A673 (cell line): Measurements from ENCODE around the gene LRBA. TPM values are rescaled to one million over a fixed set of nuclear protein-coding genes. Genes with fewer than 3 reads are reported as not detected.

Experiments used
- BruUV-seq: library from RNA; stranded (reverse); fragments of 400-500 nt; replicated peaks from 2 replicates; lab custom pipeline; 2021; lab: Mats Ljungman, UMichigan
- CTCF ChIA-PET: fragments of 300-600 bp; sonication (Branson Sonifier 250); formaldehyde crosslinking; loops from one replicate; lab custom pipeline; 2022; ENCODE audit warnings: antibody characterized with exemption; lab: Charles Lee
- POLR2A ChIA-PET: fragments of 300-600 bp; sonication (Branson Sonifier 250); formaldehyde crosslinking; loops from one replicate; lab custom pipeline; 2022; ENCODE audit warnings: antibody characterized with exemption; ENCODE audit not compliant: low non-redundant PET; lab: Charles Lee
- DNase-seq: peaks from one replicate; pipeline ENCODE4 v3.0.0-alpha.2; 2015; ENCODE audit warnings: low spot score
- H3K27ac ChIP-seq: fragments of 200-600 bp; sonication (generic); 2 replicates; pipeline ENCODE4 v1.5.1; 2016; ENCODE audit warnings: mixed run types, low read depth, mild to moderate bottlenecking, mixed read lengths, antibody characterized with exemption, low read length; ENCODE audit not compliant: poor library complexity, severe bottlenecking
- H3K27me3 ChIP-seq: fragments of 200-600 bp; sonication (generic); replicated peaks from 2 replicates; pipeline ENCODE4 v1.6.1; 2017; ENCODE audit warnings: mixed run types, low read depth, mild to moderate bottlenecking, mixed read lengths, antibody characterized with exemption, low read length; ENCODE audit not compliant: insufficient read depth, poor library complexity
- H3K36me3 ChIP-seq: fragments of 200-600 bp; sonication (generic); 2 replicates; pipeline ENCODE4 v1.6.1; 2016; ENCODE audit warnings: mixed run types, mild to moderate bottlenecking, mixed read lengths, antibody characterized with exemption, low read length; ENCODE audit not compliant: insufficient read depth, poor library complexity, severe bottlenecking
- H3K4me1 ChIP-seq: fragments of 200-600 bp; sonication (generic); 2 replicates; pipeline ENCODE4 v1.6.1; 2017; ENCODE audit warnings: mixed run types, mild to moderate bottlenecking, mixed read lengths, antibody characterized with exemption, low read length; ENCODE audit not compliant: insufficient read depth, poor library complexity, severe bottlenecking
- H3K4me3 ChIP-seq: fragments of 200-600 bp; sonication (generic); 2 replicates; pipeline ENCODE4 v1.5.1; 2016; ENCODE audit warnings: low read depth, mixed run types, mild to moderate bottlenecking, mixed read lengths, low read length; ENCODE audit not compliant: poor library complexity, severe bottlenecking
- H3K9me3 ChIP-seq: fragments of 200-600 bp; sonication (generic); 2 replicates; pipeline ENCODE4 v1.6.1; 2016; ENCODE audit warnings: mixed run types, low read depth, mild to moderate bottlenecking, mixed read lengths, antibody characterized with exemption, low read length; ENCODE audit not compliant: poor library complexity, severe bottlenecking
- CTCF ChIP-seq: fragments of 300-800, 200-600 bp; sonication (generic); conservative IDR thresholded peaks from 2 replicates; pipeline ENCODE4 v1.5.1; 2017; ENCODE audit warnings: low read depth, mild to moderate bottlenecking, antibody characterized with exemption, low read length, moderate library complexity, mixed read lengths
- EZH2 ChIP-seq: fragments of 200-600 bp; sonication (generic); IDR thresholded peaks from 2 replicates; pipeline ENCODE4 v1.6.1; 2017; ENCODE audit warnings: borderline replicate concordance, low read depth, mild to moderate bottlenecking, mixed read lengths, antibody characterized with exemption, low read length; ENCODE audit not compliant: poor library complexity, severe bottlenecking
- intact Hi-C: fragments of 100-400 bp; cut with micrococcal nuclease; formaldehyde crosslinking; loops from one replicate; pipeline ENCODE4 v1.10.0; 2022; ENCODE audit not compliant: unreplicated experiment
- total RNA-seq: library from RNA; stranded (reverse); gene quantifications from 2 replicates; pipeline ENCODE4 v1.2.3, GENCODE V29; 2021

The LRBA gene
- total RNA-seq, 1 experiment from 2014 or later, result 35.7 TPM

DNA sequence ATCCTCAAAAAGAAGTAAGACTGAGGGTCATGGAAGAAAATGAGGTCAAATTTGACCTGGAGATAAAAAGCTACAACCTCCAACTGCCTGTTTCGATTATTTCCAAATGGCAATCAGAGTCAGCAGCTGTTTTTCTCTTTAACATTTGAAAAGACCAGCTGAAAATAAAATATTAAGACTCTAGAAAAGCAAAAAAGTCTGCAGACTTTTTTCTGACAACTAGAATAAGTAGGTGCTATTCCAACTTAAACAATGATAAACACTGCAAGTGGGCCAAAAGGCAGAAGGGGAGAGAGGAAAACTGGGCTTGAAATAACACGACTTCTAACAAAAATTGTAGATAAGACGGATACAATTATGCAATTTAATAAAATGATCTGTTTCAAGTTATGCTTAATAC, 110.4 kb downstream of the LRBA start:
- Histone ChIP-seq H3K27ac (no peak overlapping the region), H3K4me3 (no peak overlapping the region), H3K4me1 (peaks cover 3% of the 10 kb centered on the region), H3K9me3 (no peaks in the 10 kb centered on the region), H3K27me3 (no peaks in the 10 kb centered on the region), H3K36me3 (peaks cover 3% of the 10 kb centered on the region)
- DNase-seq, result no peak
- CTCF ChIA-PET, result no interaction called here
- POLR2A ChIA-PET, result no interaction called here
- intact Hi-C loops, result no loop called here
- BruUV-seq, result no TSS peak
- TF ChIP-seq EZH2 (no peak), CTCF (no peak)

DNA sequence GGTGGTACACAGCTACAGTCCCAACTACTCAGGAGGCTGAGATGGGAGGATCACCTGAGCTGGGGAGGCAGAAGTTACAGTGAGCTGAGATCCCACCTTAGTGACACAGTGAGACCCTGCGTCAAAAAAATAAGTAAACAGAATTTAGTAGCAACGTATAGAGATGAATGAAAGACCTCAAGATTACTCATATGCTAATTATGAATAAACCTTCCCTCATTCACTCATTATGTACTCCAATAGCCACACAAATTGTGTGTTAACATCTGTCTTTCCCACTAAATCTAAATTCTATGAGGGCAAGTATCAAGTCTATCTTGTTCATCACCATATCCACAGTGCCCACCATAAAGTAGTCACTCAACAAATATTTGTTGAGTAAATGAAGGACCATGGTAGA, 111.5 kb downstream of the LRBA start:
- Histone ChIP-seq H3K36me3 (peaks cover 4% of the 10 kb centered on the region), H3K9me3 (no peaks in the 10 kb centered on the region), H3K4me1 (peaks cover 3% of the 10 kb centered on the region), H3K27ac (no peak overlapping the region), H3K27me3 (no peaks in the 10 kb centered on the region), H3K4me3 (no peak overlapping the region)
- BruUV-seq, result no TSS peak
- ChIA-PET POLR2A (no interaction called here), CTCF (no interaction called here)
- no peak for TF ChIP-seq CTCF
- TF ChIP-seq EZH2, result no peak
- no peak for DNase-seq
- intact Hi-C loops, result no loop called here

DNA sequence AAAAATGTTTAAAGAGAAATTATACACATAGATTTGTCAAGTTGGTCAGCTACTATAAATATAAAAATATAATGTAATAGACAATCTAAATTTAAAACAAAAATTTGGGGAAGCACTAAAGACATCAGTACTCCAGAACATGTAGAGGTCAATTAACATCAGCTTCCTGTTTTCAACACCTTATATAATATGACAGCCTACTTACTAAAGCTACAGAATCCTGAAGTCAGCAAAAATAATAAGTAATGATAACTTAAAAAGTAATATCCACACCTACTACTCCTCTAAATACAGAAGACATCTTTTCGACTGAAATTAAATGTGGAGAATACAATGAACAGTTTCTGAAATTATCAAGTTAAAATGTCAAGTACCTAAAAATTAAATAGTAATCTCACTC, 118.6 kb downstream of the LRBA start:
- CTCF ChIA-PET, result no interaction called here

GRCh38 chr4:150890246-150890645, 124.8 kb downstream of the LRBA start:
- DNase-seq, result no peak
- Histone ChIP-seq H3K27me3 (no peaks in the 10 kb centered on the region), H3K4me1 (no peaks in the 10 kb centered on the region), H3K4me3 (no peak overlapping the region), H3K36me3 (no peaks in the 10 kb centered on the region), H3K27ac (no peak overlapping the region), H3K9me3 (no peaks in the 10 kb centered on the region)
- intact Hi-C loops, result no loop called here
- TF ChIP-seq CTCF (no peak), EZH2 (no peak)
- ChIA-PET POLR2A (no interaction called here), CTCF (no interaction called here)
- BruUV-seq, result no TSS peak

More for the DNA sequence above, 118.6 kb downstream of the LRBA start:
- TF ChIP-seq EZH2, result no peak
- intact Hi-C loops, result no loop called here
- Histone ChIP-seq H3K9me3 (no peaks in the 10 kb centered on the region), H3K36me3 (peaks cover 9% of the 10 kb centered on the region), H3K27me3 (no peaks in the 10 kb centered on the region), H3K4me3 (no peak overlapping the region), H3K4me1 (no peaks in the 10 kb centered on the region), H3K27ac (no peak overlapping the region)
- no TSS peak for BruUV-seq
- POLR2A ChIA-PET, result no interaction called here
- DNase-seq, result no peak
